ENCODE results near the gene PLSCR3.

PLSCR3 gene

DNA sequence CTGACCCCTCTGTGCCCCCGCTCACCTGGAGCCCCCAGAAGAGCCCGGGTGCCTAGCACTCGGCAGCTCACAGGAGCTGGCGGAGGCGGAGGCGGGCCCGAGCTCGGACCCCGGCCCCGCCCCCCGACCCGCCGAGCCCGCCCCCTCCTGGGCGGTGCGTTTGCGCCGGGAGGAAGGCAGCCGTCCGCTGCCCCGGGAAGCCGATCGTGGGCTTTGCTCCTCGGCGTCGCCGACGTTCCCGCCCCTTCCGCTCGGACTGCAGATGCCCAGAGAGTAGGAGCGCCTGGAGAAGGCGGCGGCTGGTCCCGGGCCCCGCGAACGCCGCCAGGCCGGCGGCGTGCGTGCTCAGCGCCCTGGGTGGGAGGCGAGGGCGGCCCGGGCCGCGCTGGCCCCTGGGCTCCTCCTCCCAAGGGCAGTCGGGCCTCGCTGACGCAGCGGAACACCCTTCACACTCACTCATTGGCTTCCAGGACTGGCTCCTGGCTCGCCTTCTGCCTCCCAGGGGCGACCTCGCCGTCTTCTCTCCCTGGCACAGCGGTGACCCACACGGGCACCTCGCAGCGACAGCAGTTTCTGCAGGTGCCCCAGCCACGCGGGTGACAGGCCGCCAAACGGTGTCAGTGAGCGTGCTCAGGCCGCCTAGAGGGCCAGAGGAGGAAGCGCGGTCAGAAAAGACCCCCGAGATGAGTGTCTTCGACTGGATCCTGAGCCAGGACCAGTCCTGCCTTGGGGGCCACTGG lies at the start of gene PLSCR3:
TSS of gene PLSCR3 (minus strand) at position 74 of the 740 bp plus-strand sequence. CDS start 415 bp downstream, outside the sequence.
- DNase-seq (ENCODE audit: low read depth in 2 of 2) = peak; percentile 81 to 82

DNA sequence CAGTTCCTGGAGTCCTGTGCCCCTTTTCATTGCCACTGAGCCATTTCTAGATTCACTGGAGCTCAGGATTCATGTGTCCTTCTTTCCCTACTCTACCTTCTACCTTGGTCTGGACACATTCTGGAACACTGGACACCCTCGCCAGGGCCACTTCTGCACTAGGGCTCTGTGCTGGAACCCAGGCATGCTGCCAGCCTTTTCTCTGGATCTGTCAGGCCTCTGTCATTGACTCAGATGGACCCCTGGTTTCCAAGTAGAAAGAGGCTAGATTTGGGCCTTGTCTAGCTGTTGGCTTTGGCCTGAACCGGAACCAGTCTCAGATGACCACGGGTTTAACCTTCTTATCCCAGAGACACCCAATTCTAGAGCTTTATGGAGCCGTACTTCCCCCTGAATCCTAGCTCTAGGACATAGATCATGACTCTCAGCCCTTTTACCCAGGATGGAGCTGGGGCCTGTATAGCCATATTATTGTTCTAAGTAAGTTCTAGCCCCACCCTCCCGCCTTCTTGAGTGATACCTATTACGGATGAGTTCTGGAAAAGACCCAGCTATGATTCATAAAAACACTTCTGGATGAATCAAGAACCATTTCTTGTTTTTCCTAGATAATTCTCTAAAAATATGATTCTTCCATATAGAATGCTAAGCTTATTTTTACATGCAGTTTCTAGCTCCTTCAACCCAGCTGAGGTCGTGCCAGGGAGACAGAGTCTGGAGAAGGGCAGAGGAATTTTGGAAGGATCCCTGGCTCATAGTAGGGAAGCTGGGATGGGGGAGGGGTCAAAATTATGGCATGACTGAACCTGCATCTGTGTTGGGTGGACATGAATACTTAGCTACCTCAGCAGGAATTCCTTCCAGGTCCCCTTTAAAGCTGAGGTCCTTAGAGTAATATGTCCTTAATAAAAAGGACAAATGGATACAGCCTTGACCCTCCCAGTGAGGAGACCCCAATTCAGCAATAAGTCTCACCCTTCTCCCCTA lies 49.5 kb upstream of the PLSCR3 start:
- DNase-seq (ENCODE audit: low read depth in 2 of 2) = no peak

DNA sequence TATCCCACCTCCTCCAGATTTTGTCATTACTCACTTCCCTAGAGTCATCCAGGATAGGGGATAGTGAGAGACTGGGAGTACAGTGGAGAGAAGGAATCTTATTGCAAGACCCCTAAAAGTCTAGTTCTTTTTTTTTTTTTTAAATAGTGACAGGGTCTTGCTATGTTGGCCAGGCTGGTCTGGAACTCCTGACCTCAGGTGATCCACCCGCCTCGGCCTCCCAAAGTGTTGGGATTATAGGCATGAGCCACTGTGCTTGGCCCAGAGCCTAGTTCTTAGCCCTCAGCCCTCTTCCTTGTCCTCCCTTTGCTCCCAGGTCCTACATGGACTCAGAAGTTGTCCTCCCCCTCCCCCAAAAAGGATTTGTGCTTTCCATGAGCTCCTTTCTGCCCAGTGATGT lies 47.8 kb upstream of the PLSCR3 start:
- no peak for DNase-seq (ENCODE audit: low read depth in 2 of 2)

DNA sequence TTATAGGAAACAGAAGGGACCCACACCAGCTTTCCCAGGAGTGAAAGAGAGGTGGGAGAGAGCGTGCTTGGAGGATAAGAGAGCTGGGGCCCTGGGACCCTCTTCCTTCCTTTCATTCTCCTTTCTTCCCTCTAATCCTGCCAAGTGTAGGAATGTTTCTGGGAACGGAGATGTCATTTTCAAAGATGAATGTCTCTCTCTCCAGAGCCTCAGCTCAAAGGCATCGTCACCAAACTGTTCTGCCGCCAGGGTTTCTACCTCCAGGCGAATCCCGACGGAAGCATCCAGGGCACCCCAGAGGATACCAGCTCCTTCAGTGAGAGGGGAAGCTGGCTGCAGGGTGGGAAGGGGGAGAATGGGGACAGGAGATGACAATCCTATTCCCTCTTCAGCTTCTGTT lies 46.9 kb upstream of the PLSCR3 start:
- DNase-seq (ENCODE audit: low read depth in 2 of 2) = no peak

DNA sequence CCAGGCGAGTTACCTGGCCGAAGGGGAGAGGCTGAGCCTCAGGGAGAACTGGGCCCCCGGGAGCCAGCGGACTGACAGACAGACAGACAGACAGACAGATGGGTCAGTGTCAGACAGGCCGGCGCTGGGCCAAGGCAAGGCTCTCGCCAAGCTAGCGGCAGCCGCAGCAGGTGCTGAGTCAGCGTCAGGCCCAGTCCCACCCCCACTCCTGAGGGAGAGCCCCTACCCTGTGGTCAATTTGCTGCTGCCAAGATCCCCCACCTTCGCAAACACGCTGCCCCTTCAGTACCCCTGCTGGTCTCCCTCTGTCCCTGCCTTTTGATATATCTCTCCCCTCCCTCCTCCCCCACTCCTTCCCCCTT lies 46.5 kb upstream of the PLSCR3 start:
- no peak for DNase-seq (ENCODE audit: low read depth in 2 of 2)

DNA sequence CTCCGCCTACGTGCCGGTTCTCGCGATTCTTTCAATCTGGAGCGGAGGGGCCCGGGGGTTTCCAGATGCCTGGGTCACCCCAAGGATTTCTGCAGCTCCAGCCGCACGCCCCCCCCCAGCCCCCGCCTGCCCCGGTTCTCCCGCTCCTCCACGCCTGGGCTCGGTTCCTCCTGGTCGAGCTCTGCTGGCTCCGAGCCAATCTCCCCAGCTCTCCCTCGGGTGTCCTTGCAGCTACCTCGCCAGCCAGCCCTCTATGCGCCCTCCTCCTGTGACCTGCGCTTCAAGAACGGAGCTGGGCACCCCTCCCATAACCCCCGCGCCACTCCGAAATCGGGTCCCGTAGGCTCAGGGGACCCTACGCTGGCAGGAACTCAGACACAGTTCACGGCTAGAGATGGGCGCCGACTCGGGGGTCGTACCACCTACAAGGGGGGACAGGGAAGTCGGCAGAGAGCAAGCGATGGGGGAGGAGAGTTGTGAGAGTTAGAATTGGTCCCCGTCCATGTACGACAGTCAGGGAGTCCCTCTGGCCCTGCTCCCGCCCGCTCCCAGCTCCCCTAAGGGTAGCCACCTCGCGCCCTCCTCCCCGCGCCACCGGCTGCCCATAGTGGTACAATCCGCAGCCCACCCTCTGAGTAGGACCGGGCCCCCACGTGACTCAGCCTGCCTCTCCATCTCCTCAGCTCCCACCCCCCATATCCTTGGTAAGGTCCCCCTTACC lies 45.9 kb upstream of the PLSCR3 start:
- peak in 1 of 2 donors; percentile 34 for DNase-seq (ENCODE audit: low read depth in 2 of 2)

DNA sequence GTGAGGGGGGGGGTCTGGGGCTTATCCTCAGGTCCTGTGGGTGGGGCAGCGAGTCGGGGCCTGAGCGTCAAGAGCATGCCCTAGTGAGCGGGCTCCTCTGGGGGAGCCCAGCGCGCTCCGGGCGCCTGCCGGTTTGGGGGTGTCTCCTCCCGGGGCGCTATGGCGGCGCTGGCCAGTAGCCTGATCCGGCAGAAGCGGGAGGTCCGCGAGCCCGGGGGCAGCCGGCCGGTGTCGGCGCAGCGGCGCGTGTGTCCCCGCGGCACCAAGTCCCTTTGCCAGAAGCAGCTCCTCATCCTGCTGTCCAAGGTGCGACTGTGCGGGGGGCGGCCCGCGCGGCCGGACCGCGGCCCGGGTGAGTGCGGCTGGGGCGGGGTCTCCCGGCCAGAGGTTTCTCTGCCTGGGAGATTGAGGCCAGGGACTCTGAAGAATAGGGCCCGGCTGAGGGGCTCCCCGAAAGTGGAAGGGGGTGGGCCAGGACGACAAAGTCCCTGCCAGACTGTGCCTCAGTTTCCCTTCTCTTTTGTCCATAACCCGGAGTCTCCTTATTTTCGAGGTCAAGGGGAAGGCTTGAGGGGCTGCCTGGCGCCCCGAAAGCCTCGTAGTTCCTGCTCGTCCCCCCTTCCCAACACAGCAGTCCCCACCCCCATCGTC lies 45.3 kb upstream of the PLSCR3 start, which contains the start of gene FGF11:
TSS of gene FGF11 (plus strand) at position 51 of the 651 bp plus-strand sequence. CDS start at position 160, 109 bp downstream.
- DNase-seq (ENCODE audit: low read depth in 2 of 2) = no peak

DNA sequence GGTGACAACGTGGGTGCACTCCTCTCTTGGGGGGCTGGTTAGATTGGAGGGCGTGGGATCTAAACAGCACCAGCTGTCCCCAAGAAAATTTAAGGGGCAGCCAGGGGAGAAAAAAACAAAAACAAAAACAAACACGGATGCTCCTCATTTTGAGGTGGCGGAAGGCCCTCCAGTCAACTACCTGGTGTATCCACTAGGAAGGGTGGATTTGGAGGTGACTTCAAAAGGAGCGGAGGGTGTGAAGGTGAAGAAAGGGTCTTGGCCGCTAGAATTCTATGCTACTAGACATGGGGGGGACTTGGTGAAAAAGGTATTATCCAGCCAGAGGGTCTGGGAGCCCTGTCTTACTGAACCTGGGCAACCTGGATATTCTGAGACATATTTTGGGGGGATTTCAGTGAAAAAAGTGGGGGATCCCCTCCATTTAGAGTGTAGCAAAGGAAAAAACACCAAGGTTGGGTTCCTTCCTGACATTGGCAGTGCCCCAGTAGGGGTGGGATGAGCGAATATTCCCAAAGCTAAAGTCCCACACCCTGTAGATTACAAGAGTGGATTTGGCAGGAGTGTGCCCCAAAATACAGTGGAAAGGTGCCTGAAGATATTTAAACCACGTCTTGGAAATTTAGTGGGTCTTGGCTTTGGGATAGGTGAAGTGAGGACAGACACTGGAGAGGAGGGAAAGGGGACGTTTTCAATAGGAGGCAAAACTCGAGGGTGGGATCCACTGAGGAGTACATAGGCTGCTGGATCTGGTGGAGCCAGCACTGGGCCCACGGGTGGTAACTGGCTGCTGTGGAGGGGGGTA lies 44.5 kb upstream of the PLSCR3 start:
- DNase-seq (ENCODE audit: low read depth in 2 of 2) = no peak

DNA sequence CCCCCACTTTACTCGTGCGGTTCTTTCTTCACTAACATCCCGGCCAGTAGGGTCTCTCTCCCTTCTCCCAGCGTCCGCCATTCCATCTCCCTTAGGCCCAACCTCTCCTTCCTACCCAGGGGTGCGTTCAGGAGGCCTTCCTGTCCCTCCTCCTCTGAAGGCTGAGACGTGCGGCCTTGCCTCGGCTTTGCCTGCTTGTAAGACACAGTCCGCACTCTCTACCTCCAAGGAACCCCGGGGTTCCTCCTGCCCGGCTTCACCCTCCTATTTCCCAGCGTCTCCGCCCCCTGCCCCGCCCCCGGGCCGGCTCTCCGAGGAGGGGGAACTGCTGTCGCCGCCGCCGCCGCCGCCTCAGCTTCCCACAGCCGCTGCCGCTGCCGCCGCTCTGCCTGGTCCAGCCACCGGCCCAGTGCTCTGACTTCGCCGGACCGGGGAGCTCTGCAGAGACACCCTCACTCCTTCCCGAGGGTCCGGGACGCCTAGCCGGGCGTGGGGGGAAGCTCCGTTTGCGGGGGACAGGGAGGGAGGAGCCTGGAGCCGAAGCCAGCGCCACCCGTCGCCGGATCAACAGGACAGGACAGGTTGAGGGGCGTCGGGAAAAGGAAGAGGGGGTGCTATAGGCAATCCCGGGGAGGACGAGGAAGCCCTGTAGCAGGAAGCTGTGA lies 43.8 kb upstream of the PLSCR3 start:
- DNase-seq (ENCODE audit: low read depth in 2 of 2) = peak; percentile 63 to 66

DNA sequence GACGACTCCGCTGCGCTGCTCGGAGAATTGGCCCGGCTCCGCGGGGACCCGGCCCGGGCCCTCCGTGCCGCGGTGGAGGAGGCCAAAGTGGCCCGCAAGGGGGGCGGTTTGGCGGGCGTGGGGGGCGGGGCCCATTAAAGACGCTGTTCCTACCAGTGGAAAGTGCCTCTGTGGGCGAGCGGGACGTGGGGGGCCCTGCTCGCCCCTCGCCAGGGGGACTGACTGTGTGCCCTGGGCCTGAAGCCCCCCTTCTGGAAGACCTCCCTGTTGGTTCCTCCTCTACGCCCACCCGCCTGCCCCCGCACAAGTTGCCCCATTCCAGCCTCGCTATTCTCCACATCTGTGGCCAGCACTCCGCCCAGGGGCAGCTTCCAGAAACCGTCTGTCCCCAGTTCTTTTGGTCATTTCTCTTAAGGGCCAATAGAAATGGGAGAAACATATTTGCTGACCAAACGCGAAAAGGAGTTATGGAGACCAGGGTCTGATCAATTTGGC lies 43.1 kb upstream of the PLSCR3 start:
- no peak for DNase-seq (ENCODE audit: low read depth in 2 of 2)

DNA sequence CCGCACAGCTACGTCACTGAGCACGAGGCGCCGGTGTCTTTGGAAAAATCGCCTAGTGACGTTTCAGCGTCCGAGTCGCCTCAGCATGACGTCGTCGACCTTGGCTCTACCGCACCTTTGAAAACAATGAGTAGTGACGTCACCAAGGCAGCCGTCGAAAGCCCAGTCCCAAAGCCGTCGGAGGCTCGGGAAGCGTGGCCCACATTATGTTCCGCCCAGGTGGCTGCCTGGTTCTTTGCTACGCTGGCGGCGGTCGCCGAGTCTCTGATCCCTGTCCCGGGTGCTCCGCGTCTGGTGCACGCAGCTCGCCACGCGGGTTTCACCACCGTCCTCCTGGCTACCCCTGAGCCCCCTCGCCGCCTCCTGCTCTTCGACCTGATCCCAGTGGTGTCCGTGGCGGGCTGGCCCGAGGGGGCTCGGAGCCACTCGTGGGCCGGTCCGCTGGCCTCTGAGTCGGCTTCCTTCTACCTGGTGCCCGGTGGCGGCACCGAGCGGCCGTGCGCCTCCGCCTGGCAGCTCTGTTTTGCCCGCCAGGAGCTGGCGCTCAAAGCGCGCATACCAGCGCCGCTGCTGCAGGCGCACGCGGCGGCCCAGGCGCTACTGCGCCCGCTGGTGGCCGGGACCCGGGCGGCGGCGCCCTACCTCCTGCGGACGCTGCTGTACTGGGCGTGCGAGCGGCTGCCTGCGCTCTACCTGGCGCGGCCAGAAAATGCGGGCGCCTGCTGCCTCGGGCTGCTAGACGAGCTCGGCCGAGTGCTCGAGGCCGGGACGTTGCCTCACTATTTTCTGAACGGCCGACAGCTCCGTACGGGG lies 42.4 kb upstream of the PLSCR3 start:
- DNase-seq (ENCODE audit: low read depth in 2 of 2) = peak; percentile 73 to 76

DNA sequence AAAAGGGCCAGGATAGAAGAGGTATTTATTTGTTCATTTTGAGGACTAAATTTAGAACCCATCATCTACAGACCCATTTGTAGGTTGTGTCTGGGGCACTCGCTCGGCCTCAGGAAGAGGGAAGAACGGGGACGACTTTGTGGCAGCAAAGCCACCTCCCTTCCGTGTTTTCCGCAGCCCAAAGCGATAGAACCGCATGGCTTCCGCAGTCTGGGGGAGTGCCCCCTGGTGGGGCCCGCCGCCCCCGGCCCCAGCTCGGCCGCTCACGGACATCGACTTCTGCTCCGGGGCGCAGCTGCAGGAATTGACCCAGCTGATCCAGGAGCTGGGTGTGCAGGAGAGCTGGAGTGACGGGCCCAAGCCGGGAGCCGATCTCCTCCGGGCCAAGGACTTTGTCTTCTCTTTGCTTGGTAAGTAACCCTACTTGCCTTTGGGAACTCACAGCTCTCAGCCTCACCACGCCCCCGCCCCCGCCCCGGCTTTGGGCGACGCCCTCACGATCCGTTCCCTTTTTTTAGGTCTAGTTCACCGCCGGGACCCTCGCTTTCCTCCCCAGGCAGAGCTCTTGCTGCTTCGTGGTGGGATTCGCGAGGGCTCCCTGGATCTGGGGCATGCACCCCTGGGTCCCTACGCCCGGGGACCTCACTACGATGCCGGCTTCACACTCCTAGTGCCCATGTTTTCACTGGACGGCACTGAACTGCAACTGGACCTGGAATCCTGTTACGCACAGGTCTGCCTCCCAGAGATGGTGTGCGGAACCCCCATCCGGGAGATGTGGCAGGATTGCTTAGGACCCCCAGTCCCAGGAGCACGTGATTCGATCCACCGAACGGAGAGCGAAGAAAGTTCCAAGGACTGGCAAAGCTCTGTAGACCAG lies 41.6 kb upstream of the PLSCR3 start:
- peak in 1 of 2 donors; percentile 34 for DNase-seq (ENCODE audit: low read depth in 2 of 2)

DNA sequence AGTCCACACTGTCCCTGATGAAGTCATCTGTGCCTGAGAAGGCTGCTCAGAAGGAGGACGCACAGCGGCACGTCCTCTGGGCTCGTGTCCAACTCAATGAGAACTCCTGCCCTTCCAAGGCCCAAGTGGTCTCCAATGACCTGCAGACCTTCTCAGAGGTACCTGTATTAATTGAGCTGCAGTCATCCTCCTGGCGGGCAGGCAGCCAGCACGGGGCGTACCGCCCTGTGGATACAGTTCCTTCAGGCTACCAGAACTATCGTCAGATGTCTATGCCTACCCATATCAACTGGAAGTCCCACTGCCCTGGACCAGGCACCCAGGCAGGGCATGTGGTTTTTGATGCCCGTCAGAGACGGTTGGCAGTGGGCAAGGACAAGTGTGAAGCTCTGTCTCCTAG lies 38.0 kb upstream of the PLSCR3 start:
- DNase-seq (ENCODE audit: low read depth in 2 of 2) = no peak

DNA sequence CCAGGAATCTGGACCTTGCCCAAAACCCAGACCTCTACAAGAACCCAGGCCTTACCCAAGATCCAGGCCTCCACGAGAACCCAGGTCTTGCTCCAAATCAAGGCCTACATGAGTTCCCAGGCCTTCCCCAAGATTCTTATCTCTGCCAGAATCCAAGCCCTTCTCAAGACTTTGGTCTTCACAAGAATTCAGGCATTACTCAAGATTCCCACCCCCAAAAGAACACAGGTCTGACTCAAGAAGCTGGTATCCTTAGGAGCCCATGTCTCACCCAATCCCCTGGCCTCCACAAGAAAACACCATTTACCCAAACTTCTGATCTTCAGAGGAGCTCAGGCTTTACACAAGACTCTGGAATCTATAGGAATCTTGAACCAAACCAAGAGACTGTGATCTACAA lies 36.9 kb upstream of the PLSCR3 start:
- no peak for DNase-seq (ENCODE audit: low read depth in 2 of 2)

DNA sequence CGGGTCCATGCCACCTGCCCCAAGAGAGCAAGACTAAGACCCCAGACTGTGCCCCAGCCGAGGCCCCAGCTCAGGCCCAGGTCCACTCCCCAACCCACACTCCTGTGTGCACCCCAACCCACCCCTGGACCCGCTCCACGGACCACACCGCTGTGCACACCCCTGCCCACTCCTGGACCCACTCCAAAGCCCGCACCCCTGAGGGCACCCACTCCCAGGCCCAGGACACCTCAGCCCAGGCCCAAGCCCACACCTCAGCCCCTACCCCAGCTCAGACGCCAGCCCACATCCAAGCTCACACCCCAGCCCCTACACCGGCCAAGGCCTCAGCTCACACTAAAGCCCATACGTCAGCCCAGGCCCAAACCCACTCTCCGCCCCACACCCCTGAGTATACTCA lies 35.4 kb upstream of the PLSCR3 start:
- no peak for DNase-seq (ENCODE audit: low read depth in 2 of 2)

DNA sequence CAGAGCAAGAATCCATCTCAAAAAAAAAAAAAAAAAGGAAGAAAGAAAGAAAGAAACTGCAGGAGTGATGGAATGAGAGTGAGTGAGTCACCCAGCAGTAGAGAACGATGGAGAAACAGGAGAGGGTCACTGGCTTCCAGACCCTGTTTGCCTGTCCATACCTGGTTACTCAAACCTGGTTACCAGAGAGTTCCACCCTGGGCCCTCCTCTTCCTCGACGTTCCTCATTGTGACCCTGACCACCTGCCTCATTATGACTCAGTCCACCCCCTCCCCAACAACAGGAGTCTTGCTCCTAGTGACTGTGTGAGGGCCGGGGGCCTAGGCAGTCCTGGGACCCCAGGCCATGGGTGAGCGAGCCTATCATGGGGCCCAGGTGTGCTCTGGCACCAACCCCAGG lies 34.2 kb upstream of the PLSCR3 start, which contains the start of gene SPEM3:
TSS of gene SPEM3 (plus strand) at position 301 of the 400 bp plus-strand sequence. CDS start at position 347, 46 bp downstream.
- DNase-seq (ENCODE audit: low read depth in 2 of 2) = no peak

DNA sequence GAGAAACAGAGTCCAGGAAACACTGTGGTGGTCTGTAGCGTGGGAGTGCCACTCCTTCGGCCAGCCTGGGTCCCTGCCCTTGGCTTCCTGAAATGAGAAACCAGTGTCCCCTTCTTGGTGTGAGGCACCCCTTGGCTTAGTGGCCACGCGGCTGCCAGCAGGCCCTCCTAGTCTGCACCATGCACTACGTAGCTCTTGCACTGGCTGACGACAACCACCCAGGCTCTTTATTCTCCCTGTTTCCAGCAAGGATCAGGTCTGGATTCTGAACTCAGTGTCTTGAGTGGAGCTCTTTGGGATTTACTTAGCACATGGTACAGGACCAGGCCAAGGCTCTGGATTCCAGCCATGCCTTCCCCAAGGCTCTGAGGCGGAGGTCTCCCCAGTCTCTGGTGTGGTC lies 33.2 kb upstream of the PLSCR3 start:
- no peak for DNase-seq (ENCODE audit: low read depth in 2 of 2)

Measured in stimulated activated CD8-positive, alpha-beta memory T cell treated with anti-CD3 and anti-CD28 coated beads, Interleukin-2, amount 100 ng/mL, for 48 hours (primary cell).